ENCODE measurements around the gene MAPT. TPM values are rescaled to one million over a fixed set of nuclear protein-coding genes. Genes with fewer than 3 reads are reported as not detected.
"Not testable (repeated sequence)": the region's sequence is repeated elsewhere in the genome, so short reads cannot be mapped to it uniquely, and the experiment has no call there.

Gene MAPT
- total RNA-seq, 1 donor from 2014 or later: 6.1 TPM

GRCh38 chr17:46009681-46010596, 115.6 kb downstream of the MAPT start:
- DNase-seq (ENCODE audit: low spot score): no peak

- DNase-seq (ENCODE audit: low spot score): no peak
Observed at GRCh38 chr17:46010597-46011186, 116.3 kb downstream of the MAPT start.

GRCh38 chr17:46011711-46012505, 117.6 kb downstream of the MAPT start:
- DNase-seq (ENCODE audit: low spot score): no peak

GRCh38 chr17:46012506-46013079, 118.2 kb downstream of the MAPT start:
- no peak for DNase-seq (ENCODE audit: low spot score)

GRCh38 chr17:46013127-46013501, 118.8 kb downstream of the MAPT start:
- DNase-seq (ENCODE audit: low spot score): no peak

- no peak for DNase-seq (ENCODE audit: low spot score)
Observed at GRCh38 chr17:46013502-46014165, 119.3 kb downstream of the MAPT start.

GRCh38 chr17:46019408-46019925, 125.1 kb downstream of the MAPT start:
- DNase-seq (ENCODE audit: low spot score): not testable (repeated sequence)

- DNase-seq (ENCODE audit: low spot score): no peak
Observed at GRCh38 chr17:46020023-46020761, 125.8 kb downstream of the MAPT start.

GRCh38 chr17:46020998-46021397, 126.6 kb downstream of the MAPT start:
- no peak for DNase-seq (ENCODE audit: low spot score)

- DNase-seq (ENCODE audit: low spot score): not testable (repeated sequence)
Observed at GRCh38 chr17:46023366-46023765, 129.0 kb downstream of the MAPT start.

GRCh38 chr17:46023783-46024388, 129.5 kb downstream of the MAPT start:
- DNase-seq (ENCODE audit: low spot score): no peak

- no peak for DNase-seq (ENCODE audit: low spot score)
Observed at GRCh38 chr17:46024590-46024989, 130.2 kb downstream of the MAPT start.

- no peak for DNase-seq (ENCODE audit: low spot score)
Observed at GRCh38 chr17:46025060-46025459, 130.7 kb downstream of the MAPT start.

- no peak for DNase-seq (ENCODE audit: low spot score)
Observed at GRCh38 chr17:46025510-46026165, 131.3 kb downstream of the MAPT start.

GRCh38 chr17:46026166-46027047, 132.1 kb downstream of the MAPT start:
- no peak for DNase-seq (ENCODE audit: low spot score)

GRCh38 chr17:46027048-46027975, 133.0 kb downstream of the MAPT start:
- DNase-seq (ENCODE audit: low spot score): no peak

- no peak for DNase-seq (ENCODE audit: low spot score)
Observed at GRCh38 chr17:46027976-46028325, 133.6 kb downstream of the MAPT start.

GRCh38 chr17:46028374-46028773, 134.0 kb downstream of the MAPT start:
- no peak for DNase-seq (ENCODE audit: low spot score)
